ENCODE data around the gene TLR10. TPM values are rescaled to one million over a fixed set of nuclear protein-coding genes. Genes with fewer than 3 reads are reported as not detected.

The TLR10 gene
- 0.52 TPM for total RNA-seq

GRCh38 chr4:38782452-38783108 is at the start of gene TLR10:
Gene TLR10, minus strand, starts transcription at chr4:38782990. Its CDS starts 7,400 bp downstream, at chr4:38775590.
- no peaks in the 10 kb centered on the region for H3K9me3 ChIP-seq (ENCODE audit: control insufficient read depth in 3 of 3, low read length in 3 of 3)
- peaks cover 0 to 2% (median 0%) of the 10 kb centered on the region in 3 donors for H3K4me1 ChIP-seq (ENCODE audit: control insufficient read depth in 3 of 3, insufficient read depth in 3 of 3, low read length in 3 of 3)
- H3K9ac ChIP-seq (ENCODE audit: low read depth in 1 of 3, low read length in 3 of 3): no peak within 1 kb of the TSS
- H3K27me3 ChIP-seq (ENCODE audit: control insufficient read depth in 3 of 3, insufficient read depth in 3 of 3, low read length in 3 of 3): no peaks in the 10 kb centered on the region
- no peak within 1 kb of the TSS for H3K27ac ChIP-seq (ENCODE audit: low read depth, low read length)
- H3K36me3 ChIP-seq (ENCODE audit: control insufficient read depth in 3 of 3, insufficient read depth in 3 of 3, low read length in 3 of 3): no peaks in the 10 kb centered on the region
- H3K4me3 ChIP-seq (ENCODE audit: low read length in 3 of 3): no peak within 1 kb of the TSS

DNA sequence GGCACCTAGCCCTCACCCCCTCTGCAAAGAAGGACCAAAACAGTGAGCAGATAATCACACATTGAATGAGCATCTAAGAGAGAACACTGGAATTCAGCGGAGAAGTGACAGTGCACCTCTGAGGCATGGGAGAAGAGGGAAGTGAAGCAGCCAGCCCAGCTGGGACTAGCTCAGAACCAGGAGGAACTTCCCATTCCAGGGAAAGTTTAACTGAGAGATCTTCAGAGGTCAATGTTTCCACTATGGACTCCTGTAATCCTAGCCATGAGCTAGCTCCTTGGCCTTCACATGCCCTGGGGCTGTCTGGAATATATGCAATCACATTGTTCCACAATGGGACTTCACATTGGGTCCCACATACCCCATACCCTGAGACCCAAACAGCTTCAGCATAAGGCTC is 49.4 kb upstream of the TLR10 start:
- no peak overlapping the region for H3K4me3 ChIP-seq (ENCODE audit: low read length in 3 of 3)
- no peaks in the 10 kb centered on the region for H3K27me3 ChIP-seq (ENCODE audit: control insufficient read depth in 3 of 3, insufficient read depth in 3 of 3, low read length in 3 of 3)
- no peaks in the 10 kb centered on the region for H3K36me3 ChIP-seq (ENCODE audit: control insufficient read depth in 3 of 3, insufficient read depth in 3 of 3, low read length in 3 of 3)
- peaks cover 0 to 3% (median 0%) of the 10 kb centered on the region in 3 donors for H3K9me3 ChIP-seq (ENCODE audit: control insufficient read depth in 3 of 3, low read length in 3 of 3)
- H3K27ac ChIP-seq (ENCODE audit: low read depth, low read length): no peak overlapping the region
- no peak overlapping the region for H3K9ac ChIP-seq (ENCODE audit: low read depth in 1 of 3, low read length in 3 of 3)
- H3K4me1 ChIP-seq (ENCODE audit: control insufficient read depth in 3 of 3, insufficient read depth in 3 of 3, low read length in 3 of 3): no peaks in the 10 kb centered on the region

DNA sequence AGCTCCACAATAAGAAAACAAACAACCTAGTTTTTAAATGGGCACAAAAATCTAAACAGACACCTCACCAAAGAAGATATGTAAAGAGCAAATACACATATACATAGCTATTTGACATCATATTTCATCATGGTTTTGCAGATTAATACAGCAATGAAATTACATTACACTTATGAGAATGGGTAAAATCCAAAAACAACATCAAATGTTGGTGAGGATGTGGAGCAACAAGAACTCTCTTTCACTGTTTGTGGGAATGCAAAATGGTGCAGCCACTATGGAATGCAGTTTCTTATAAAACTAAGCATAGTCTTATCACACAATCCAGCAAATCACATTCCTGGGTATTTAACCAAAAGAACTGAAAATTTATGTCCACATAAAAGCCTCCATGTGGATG is 48.9 kb upstream of the TLR10 start:
- no peaks in the 10 kb centered on the region for H3K27me3 ChIP-seq (ENCODE audit: control insufficient read depth in 3 of 3, insufficient read depth in 3 of 3, low read length in 3 of 3)
- H3K36me3 ChIP-seq (ENCODE audit: control insufficient read depth in 3 of 3, insufficient read depth in 3 of 3, low read length in 3 of 3): no peaks in the 10 kb centered on the region
- no peak overlapping the region for H3K4me3 ChIP-seq (ENCODE audit: low read length in 3 of 3)
- H3K9me3 ChIP-seq (ENCODE audit: control insufficient read depth in 3 of 3, low read length in 3 of 3): peaks cover 0 to 3% (median 0%) of the 10 kb centered on the region in 3 donors
- H3K9ac ChIP-seq (ENCODE audit: low read depth in 1 of 3, low read length in 3 of 3): no peak overlapping the region
- H3K4me1 ChIP-seq (ENCODE audit: control insufficient read depth in 3 of 3, insufficient read depth in 3 of 3, low read length in 3 of 3): no peaks in the 10 kb centered on the region
- no peak overlapping the region for H3K27ac ChIP-seq (ENCODE audit: low read depth, low read length)

GRCh38 chr4:38829237-38829636 is 46.4 kb upstream of the TLR10 start:
- no peak overlapping the region for H3K27ac ChIP-seq (ENCODE audit: low read depth, low read length)
- no peaks in the 10 kb centered on the region for H3K27me3 ChIP-seq (ENCODE audit: control insufficient read depth in 3 of 3, insufficient read depth in 3 of 3, low read length in 3 of 3)
- no peak overlapping the region for H3K9ac ChIP-seq (ENCODE audit: low read depth in 1 of 3, low read length in 3 of 3)
- H3K9me3 ChIP-seq (ENCODE audit: control insufficient read depth in 3 of 3, low read length in 3 of 3): no peaks in the 10 kb centered on the region
- H3K36me3 ChIP-seq (ENCODE audit: control insufficient read depth in 3 of 3, insufficient read depth in 3 of 3, low read length in 3 of 3): no peaks in the 10 kb centered on the region
- H3K4me3 ChIP-seq (ENCODE audit: low read length in 3 of 3): no peak overlapping the region
- no peaks in the 10 kb centered on the region for H3K4me1 ChIP-seq (ENCODE audit: control insufficient read depth in 3 of 3, insufficient read depth in 3 of 3, low read length in 3 of 3)

- H3K27me3 ChIP-seq (ENCODE audit: control insufficient read depth in 3 of 3, insufficient read depth in 3 of 3, low read length in 3 of 3): no peaks in the 10 kb centered on the region
- no peak overlapping the region for H3K9ac ChIP-seq (ENCODE audit: low read depth in 1 of 3, low read length in 3 of 3)
- no peak overlapping the region for H3K27ac ChIP-seq (ENCODE audit: low read depth, low read length)
- peaks cover 0 to 3% (median 0%) of the 10 kb centered on the region in 3 donors for H3K9me3 ChIP-seq (ENCODE audit: control insufficient read depth in 3 of 3, low read length in 3 of 3)
- H3K36me3 ChIP-seq (ENCODE audit: control insufficient read depth in 3 of 3, insufficient read depth in 3 of 3, low read length in 3 of 3): no peaks in the 10 kb centered on the region
- H3K4me1 ChIP-seq (ENCODE audit: control insufficient read depth in 3 of 3, insufficient read depth in 3 of 3, low read length in 3 of 3): no peaks in the 10 kb centered on the region
- H3K4me3 ChIP-seq (ENCODE audit: low read length in 3 of 3): no peak overlapping the region
These were observed 41.0 kb upstream of the TLR10 start for GRCh38 chr4:38823766-38824165.

DNA sequence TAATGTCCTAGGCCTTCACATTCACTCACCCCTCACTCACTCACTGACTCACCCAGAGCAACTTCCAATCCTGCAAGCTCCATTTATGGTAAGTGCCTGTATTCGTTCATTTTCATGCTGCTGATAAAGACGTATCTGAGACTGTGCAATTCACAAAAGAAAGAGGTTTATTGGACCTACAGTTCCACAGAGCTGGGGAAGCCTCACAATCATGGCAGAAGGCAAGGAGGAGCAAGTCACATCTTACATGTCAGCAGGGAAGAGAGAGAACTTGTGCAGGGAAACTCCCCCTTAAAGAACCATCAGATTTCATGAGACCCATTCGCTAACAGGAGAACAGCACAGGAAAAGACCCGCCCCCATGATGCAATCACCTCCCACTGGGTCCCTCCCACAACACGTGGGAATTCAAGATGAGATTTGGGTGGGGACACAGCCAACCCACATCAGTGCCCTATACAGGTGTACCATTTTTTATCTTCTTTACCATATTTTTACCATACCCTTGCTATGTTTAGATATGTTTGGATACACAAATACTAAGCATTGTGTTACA is 40.0 kb upstream of the TLR10 start:
- peaks cover 0 to 3% (median 0%) of the 10 kb centered on the region in 3 donors for H3K9me3 ChIP-seq (ENCODE audit: control insufficient read depth in 3 of 3, low read length in 3 of 3)
- H3K27me3 ChIP-seq (ENCODE audit: control insufficient read depth in 3 of 3, insufficient read depth in 3 of 3, low read length in 3 of 3): no peaks in the 10 kb centered on the region
- no peaks in the 10 kb centered on the region for H3K36me3 ChIP-seq (ENCODE audit: control insufficient read depth in 3 of 3, insufficient read depth in 3 of 3, low read length in 3 of 3)
- no peak overlapping the region for H3K27ac ChIP-seq (ENCODE audit: low read depth, low read length)
- H3K4me3 ChIP-seq (ENCODE audit: low read length in 3 of 3): no peak overlapping the region
- no peak overlapping the region for H3K9ac ChIP-seq (ENCODE audit: low read depth in 1 of 3, low read length in 3 of 3)
- H3K4me1 ChIP-seq (ENCODE audit: control insufficient read depth in 3 of 3, insufficient read depth in 3 of 3, low read length in 3 of 3): no peaks in the 10 kb centered on the region

GRCh38 chr4:38821739-38822138 is 38.9 kb upstream of the TLR10 start:
- Histone ChIP-seq H3K27ac (ENCODE audit: low read depth, low read length) (no peak overlapping the region), H3K36me3 (ENCODE audit: control insufficient read depth in 3 of 3, insufficient read depth in 3 of 3, low read length in 3 of 3) (no peaks in the 10 kb centered on the region), H3K27me3 (ENCODE audit: control insufficient read depth in 3 of 3, insufficient read depth in 3 of 3, low read length in 3 of 3) (no peaks in the 10 kb centered on the region), H3K9ac (ENCODE audit: low read depth in 1 of 3, low read length in 3 of 3) (no peak overlapping the region), H3K4me1 (ENCODE audit: control insufficient read depth in 3 of 3, insufficient read depth in 3 of 3, low read length in 3 of 3) (no peaks in the 10 kb centered on the region), H3K9me3 (ENCODE audit: control insufficient read depth in 3 of 3, low read length in 3 of 3) (peaks cover 0 to 3% (median 0%) of the 10 kb centered on the region in 3 donors), H3K4me3 (ENCODE audit: low read length in 3 of 3) (no peak overlapping the region)

GRCh38 chr4:38820329-38821061 is 37.7 kb upstream of the TLR10 start:
- H3K4me1 ChIP-seq (ENCODE audit: control insufficient read depth in 3 of 3, insufficient read depth in 3 of 3, low read length in 3 of 3): no peaks in the 10 kb centered on the region
- H3K27me3 ChIP-seq (ENCODE audit: control insufficient read depth in 3 of 3, insufficient read depth in 3 of 3, low read length in 3 of 3): no peaks in the 10 kb centered on the region
- H3K27ac ChIP-seq (ENCODE audit: low read depth, low read length): no peak overlapping the region
- no peaks in the 10 kb centered on the region for H3K36me3 ChIP-seq (ENCODE audit: control insufficient read depth in 3 of 3, insufficient read depth in 3 of 3, low read length in 3 of 3)
- H3K9ac ChIP-seq (ENCODE audit: low read depth in 1 of 3, low read length in 3 of 3): no peak overlapping the region
- peaks cover 0 to 3% (median 0%) of the 10 kb centered on the region in 3 donors for H3K9me3 ChIP-seq (ENCODE audit: control insufficient read depth in 3 of 3, low read length in 3 of 3)
- no peak overlapping the region for H3K4me3 ChIP-seq (ENCODE audit: low read length in 3 of 3)

DNA sequence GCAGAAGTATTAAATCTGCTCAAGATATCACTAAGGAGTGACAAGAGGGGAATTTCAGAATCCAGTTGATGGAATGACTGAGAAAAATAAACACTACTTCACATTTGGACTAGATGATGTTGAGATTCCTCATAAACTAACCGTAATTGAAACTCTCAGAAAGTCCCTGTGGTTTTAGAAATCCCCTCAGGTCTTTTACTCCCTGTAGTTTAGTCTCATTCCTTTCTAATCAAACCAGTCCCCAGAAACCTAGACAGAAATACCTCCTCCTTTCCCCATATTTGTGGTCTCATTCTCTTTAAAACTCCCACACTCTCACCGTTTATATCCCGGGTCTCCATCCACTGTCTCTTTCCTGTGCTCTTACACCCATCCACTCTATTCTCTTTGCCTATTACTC is 36.8 kb upstream of the TLR10 start:
- Histone ChIP-seq H3K9ac (ENCODE audit: low read depth in 1 of 3, low read length in 3 of 3) (no peak overlapping the region), H3K27me3 (ENCODE audit: control insufficient read depth in 3 of 3, insufficient read depth in 3 of 3, low read length in 3 of 3) (no peaks in the 10 kb centered on the region), H3K4me1 (ENCODE audit: control insufficient read depth in 3 of 3, insufficient read depth in 3 of 3, low read length in 3 of 3) (no peaks in the 10 kb centered on the region), H3K27ac (ENCODE audit: low read depth, low read length) (no peak overlapping the region), H3K9me3 (ENCODE audit: control insufficient read depth in 3 of 3, low read length in 3 of 3) (peaks cover 0 to 3% (median 0%) of the 10 kb centered on the region in 3 donors), H3K36me3 (ENCODE audit: control insufficient read depth in 3 of 3, insufficient read depth in 3 of 3, low read length in 3 of 3) (no peaks in the 10 kb centered on the region), H3K4me3 (ENCODE audit: low read length in 3 of 3) (no peak overlapping the region)

DNA sequence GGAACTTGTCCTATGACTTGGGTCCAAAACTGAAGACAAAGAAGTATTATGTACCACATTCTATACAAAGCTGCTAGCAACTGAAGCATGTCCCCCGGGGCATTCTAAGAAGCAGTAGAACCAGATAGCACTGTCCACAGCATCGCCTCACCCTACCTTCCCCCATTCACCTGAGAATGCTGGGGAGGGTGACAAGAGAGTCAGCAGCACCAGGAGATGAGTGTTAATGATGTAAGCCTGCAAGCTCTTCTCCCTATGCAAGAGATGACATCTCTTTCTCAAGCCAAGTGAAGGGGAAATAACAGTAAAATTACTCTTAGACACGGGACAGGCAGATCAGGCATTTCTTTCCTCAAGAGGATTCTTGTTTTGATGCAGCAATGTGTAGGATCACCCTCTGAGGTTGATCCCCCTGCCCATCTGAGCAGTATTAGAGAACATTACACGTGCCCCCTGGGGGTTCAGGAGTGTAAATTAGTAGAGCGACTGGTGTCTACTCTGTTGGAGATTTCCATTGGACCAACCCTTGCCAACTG is 35.7 kb upstream of the TLR10 start:
- Histone ChIP-seq H3K9me3 (ENCODE audit: control insufficient read depth in 3 of 3, low read length in 3 of 3) (peaks cover 0 to 3% (median 0%) of the 10 kb centered on the region in 3 donors), H3K4me1 (ENCODE audit: control insufficient read depth in 3 of 3, insufficient read depth in 3 of 3, low read length in 3 of 3) (no peaks in the 10 kb centered on the region), H3K4me3 (ENCODE audit: low read length in 3 of 3) (no peak overlapping the region), H3K27ac (ENCODE audit: low read depth, low read length) (no peak overlapping the region), H3K27me3 (ENCODE audit: control insufficient read depth in 3 of 3, insufficient read depth in 3 of 3, low read length in 3 of 3) (no peaks in the 10 kb centered on the region), H3K9ac (ENCODE audit: low read depth in 1 of 3, low read length in 3 of 3) (no peak overlapping the region), H3K36me3 (ENCODE audit: control insufficient read depth in 3 of 3, insufficient read depth in 3 of 3, low read length in 3 of 3) (no peaks in the 10 kb centered on the region)

Measured in skeletal muscle tissue (tissue), 4 donors.